Adrenal gland (tissue), 5 donors: ENCODE data around the gene TLK1.

Experiments
- POLR2A ChIP-seq, 2 donors: fragments of 450-650 bp; IDR thresholded peaks; one replicate each; pipeline ENCODE4 v1.6.1; 2017; ENCODE audit warnings: antibody characterized with exemption in 2 of 2, mild to moderate bottlenecking in 2 of 2, moderate library complexity in 1 of 2
- TF ChIP-seq, protein P1 (sequence below), 6 experiments: fragments of 450-650 bp in 4 of 6; fragments of 200-600 bp in 2 of 6; sonication (generic) in 1 of 6; IDR thresholded peaks; 1 replicate in 5 of 6; 2 replicates in 1 of 6; pipeline versions ENCODE4 v1.5.1 to v1.8.0; 2016 to 2021; ENCODE audit warnings: antibody characterized with exemption in 6 of 6, mild to moderate bottlenecking in 2 of 6, moderate library complexity in 1 of 6
- donor health status: DM: no; HTN: no; CAD: no.

- TF ChIP-seq, protein P1, sequence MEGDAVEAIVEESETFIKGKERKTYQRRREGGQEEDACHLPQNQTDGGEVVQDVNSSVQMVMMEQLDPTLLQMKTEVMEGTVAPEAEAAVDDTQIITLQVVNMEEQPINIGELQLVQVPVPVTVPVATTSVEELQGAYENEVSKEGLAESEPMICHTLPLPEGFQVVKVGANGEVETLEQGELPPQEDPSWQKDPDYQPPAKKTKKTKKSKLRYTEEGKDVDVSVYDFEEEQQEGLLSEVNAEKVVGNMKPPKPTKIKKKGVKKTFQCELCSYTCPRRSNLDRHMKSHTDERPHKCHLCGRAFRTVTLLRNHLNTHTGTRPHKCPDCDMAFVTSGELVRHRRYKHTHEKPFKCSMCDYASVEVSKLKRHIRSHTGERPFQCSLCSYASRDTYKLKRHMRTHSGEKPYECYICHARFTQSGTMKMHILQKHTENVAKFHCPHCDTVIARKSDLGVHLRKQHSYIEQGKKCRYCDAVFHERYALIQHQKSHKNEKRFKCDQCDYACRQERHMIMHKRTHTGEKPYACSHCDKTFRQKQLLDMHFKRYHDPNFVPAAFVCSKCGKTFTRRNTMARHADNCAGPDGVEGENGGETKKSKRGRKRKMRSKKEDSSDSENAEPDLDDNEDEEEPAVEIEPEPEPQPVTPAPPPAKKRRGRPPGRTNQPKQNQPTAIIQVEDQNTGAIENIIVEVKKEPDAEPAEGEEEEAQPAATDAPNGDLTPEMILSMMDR (IDR thresholded peaks at IDR 0.05), result no peak
- no peak for TF ChIP-seq POLR2A (IDR thresholded peaks at IDR 0.05)
These were observed 41.1 kb upstream of the TLK1 start for GRCh38 chr2:171201767-171202166.
